Measurements from ENCODE around the gene ABCB1.

The ABCB1 gene

GRCh38 chr7:87499494-87499893 is 101.2 kb downstream of the ABCB1 start:
- H3K27ac ChIP-seq (ENCODE audit: low read length) = no peak overlapping the region
- DNase-seq (no peak), ATAC-seq (ENCODE audit: insufficient read depth, low read depth) (no peak)
- H3K4me2 ChIP-seq (ENCODE audit: insufficient read depth, low read length) = no peak overlapping the region
- TF ChIP-seq, protein P1, sequence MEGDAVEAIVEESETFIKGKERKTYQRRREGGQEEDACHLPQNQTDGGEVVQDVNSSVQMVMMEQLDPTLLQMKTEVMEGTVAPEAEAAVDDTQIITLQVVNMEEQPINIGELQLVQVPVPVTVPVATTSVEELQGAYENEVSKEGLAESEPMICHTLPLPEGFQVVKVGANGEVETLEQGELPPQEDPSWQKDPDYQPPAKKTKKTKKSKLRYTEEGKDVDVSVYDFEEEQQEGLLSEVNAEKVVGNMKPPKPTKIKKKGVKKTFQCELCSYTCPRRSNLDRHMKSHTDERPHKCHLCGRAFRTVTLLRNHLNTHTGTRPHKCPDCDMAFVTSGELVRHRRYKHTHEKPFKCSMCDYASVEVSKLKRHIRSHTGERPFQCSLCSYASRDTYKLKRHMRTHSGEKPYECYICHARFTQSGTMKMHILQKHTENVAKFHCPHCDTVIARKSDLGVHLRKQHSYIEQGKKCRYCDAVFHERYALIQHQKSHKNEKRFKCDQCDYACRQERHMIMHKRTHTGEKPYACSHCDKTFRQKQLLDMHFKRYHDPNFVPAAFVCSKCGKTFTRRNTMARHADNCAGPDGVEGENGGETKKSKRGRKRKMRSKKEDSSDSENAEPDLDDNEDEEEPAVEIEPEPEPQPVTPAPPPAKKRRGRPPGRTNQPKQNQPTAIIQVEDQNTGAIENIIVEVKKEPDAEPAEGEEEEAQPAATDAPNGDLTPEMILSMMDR (IDR thresholded peaks at IDR 0.05; ENCODE audit: borderline replicate concordance, extremely low read depth, low read length, poor library complexity, severe bottlenecking) = no peak
- TF ChIP-seq EZH2 (IDR thresholded peaks at IDR 0.05; ENCODE audit: borderline replicate concordance, low read depth, low read length, severe bottlenecking) = no peak
- no peaks in the 10 kb centered on the region for H3K4me1 ChIP-seq (ENCODE audit: insufficient read depth, low read length)
- H2AFZ ChIP-seq (ENCODE audit: low read depth, low read length) = no peak overlapping the region
- no peaks in the 10 kb centered on the region for H3K36me3 ChIP-seq (ENCODE audit: insufficient read depth, low read length)
- H3K9me3 ChIP-seq (ENCODE audit: insufficient read depth, low read length, severe bottlenecking) = no peaks in the 10 kb centered on the region
- no peaks in the 10 kb centered on the region for H4K20me1 ChIP-seq (ENCODE audit: insufficient read depth, low read length)
- H3K9ac ChIP-seq (ENCODE audit: low read depth, low read length) = no peak overlapping the region
- H3K27me3 ChIP-seq (ENCODE audit: insufficient read depth, low read length, poor library complexity) = no peaks in the 10 kb centered on the region
- no peak overlapping the region for H3K4me3 ChIP-seq (ENCODE audit: low read depth in 1 of 2, low read length in 2 of 2)
- H3K79me2 ChIP-seq (ENCODE audit: insufficient read depth, low read length) = no peaks in the 10 kb centered on the region

DNA sequence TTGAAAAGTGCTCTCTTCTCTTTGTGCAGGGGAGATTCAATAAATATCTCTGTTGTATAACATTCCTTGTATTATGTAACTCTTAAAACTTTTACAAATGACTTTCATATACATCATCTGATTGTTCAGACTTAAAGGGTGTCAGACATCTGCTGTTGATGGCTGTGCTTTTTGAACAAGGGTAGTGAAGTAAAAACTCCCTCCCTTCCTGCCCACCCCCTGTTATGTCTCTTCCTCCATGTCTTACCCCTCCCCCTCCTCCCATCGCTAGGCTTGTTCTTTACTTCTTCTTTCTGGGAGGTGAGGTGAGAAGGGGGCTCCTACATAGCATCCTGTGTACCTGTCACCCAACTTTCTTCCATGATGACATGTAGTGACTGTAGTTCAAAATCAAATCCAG is 101.8 kb downstream of the ABCB1 start:
- TF ChIP-seq, protein P1 (IDR thresholded peaks at IDR 0.05; ENCODE audit: borderline replicate concordance, extremely low read depth, low read length, poor library complexity, severe bottlenecking) = no peak
- TF ChIP-seq EZH2 (IDR thresholded peaks at IDR 0.05; ENCODE audit: borderline replicate concordance, low read depth, low read length, severe bottlenecking) = no peak
- H3K4me1 ChIP-seq (ENCODE audit: insufficient read depth, low read length) = no peaks in the 10 kb centered on the region
- H3K4me2 ChIP-seq (ENCODE audit: insufficient read depth, low read length) = no peak overlapping the region
- H4K20me1 ChIP-seq (ENCODE audit: insufficient read depth, low read length) = no peaks in the 10 kb centered on the region
- H3K9ac ChIP-seq (ENCODE audit: low read depth, low read length) = no peak overlapping the region
- H3K9me3 ChIP-seq (ENCODE audit: insufficient read depth, low read length, severe bottlenecking) = no peaks in the 10 kb centered on the region
- H3K27ac ChIP-seq (ENCODE audit: low read length) = no peak overlapping the region
- no peaks in the 10 kb centered on the region for H3K79me2 ChIP-seq (ENCODE audit: insufficient read depth, low read length)
- no peaks in the 10 kb centered on the region for H3K36me3 ChIP-seq (ENCODE audit: insufficient read depth, low read length)
- H2AFZ ChIP-seq (ENCODE audit: low read depth, low read length) = no peak overlapping the region
- H3K27me3 ChIP-seq (ENCODE audit: insufficient read depth, low read length, poor library complexity) = no peaks in the 10 kb centered on the region
- DNase-seq = no peak
- no peak overlapping the region for H3K4me3 ChIP-seq (ENCODE audit: low read depth in 1 of 2, low read length in 2 of 2)
- ATAC-seq (ENCODE audit: insufficient read depth, low read depth) = no peak

DNA sequence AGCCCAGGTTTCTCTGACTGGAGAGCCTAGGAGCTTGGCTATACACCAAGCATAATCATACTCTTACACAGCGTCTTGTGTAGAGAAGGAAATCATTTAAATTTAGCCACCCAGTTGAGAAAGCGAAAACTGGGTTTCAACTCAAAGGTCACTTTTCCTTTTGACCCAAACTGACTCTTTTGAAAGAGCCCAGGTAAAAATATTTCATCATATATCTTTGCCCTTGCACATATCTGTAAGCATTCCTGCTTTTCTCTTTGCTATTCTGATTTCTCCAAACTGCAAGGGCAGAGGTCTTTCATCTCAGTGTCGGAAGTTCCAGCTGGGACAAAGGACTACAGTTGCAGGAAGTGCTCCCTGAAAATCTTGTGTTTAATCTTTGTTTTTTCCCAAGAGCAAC is 103.2 kb downstream of the ABCB1 start:
- no peak for DNase-seq
- no peak for ATAC-seq (ENCODE audit: insufficient read depth, low read depth)
- Histone ChIP-seq H4K20me1 (ENCODE audit: insufficient read depth, low read length) (no peaks in the 10 kb centered on the region), H3K4me2 (ENCODE audit: insufficient read depth, low read length) (no peak overlapping the region), H3K36me3 (ENCODE audit: insufficient read depth, low read length) (no peaks in the 10 kb centered on the region), H3K27ac (ENCODE audit: low read length) (no peak overlapping the region), H3K4me3 (ENCODE audit: low read depth in 1 of 2, low read length in 2 of 2) (no peak overlapping the region), H3K4me1 (ENCODE audit: insufficient read depth, low read length) (no peaks in the 10 kb centered on the region), H3K27me3 (ENCODE audit: insufficient read depth, low read length, poor library complexity) (no peaks in the 10 kb centered on the region), H3K9me3 (ENCODE audit: insufficient read depth, low read length, severe bottlenecking) (no peaks in the 10 kb centered on the region), H2AFZ (ENCODE audit: low read depth, low read length) (no peak overlapping the region), H3K9ac (ENCODE audit: low read depth, low read length) (no peak overlapping the region), H3K79me2 (ENCODE audit: insufficient read depth, low read length) (no peaks in the 10 kb centered on the region)
- TF ChIP-seq EZH2 (IDR thresholded peaks at IDR 0.05; ENCODE audit: borderline replicate concordance, low read depth, low read length, severe bottlenecking) = no peak

- Histone ChIP-seq H3K4me3 (ENCODE audit: low read depth in 1 of 2, low read length in 2 of 2) (no peak overlapping the region), H3K27ac (ENCODE audit: low read length) (no peak overlapping the region), H3K9ac (ENCODE audit: low read depth, low read length) (no peak overlapping the region), H3K79me2 (ENCODE audit: insufficient read depth, low read length) (no peaks in the 10 kb centered on the region), H3K4me2 (ENCODE audit: insufficient read depth, low read length) (no peak overlapping the region), H3K9me3 (ENCODE audit: insufficient read depth, low read length, severe bottlenecking) (no peaks in the 10 kb centered on the region), H2AFZ (ENCODE audit: low read depth, low read length) (no peak overlapping the region), H4K20me1 (ENCODE audit: insufficient read depth, low read length) (no peaks in the 10 kb centered on the region), H3K4me1 (ENCODE audit: insufficient read depth, low read length) (no peaks in the 10 kb centered on the region), H3K36me3 (ENCODE audit: insufficient read depth, low read length) (no peaks in the 10 kb centered on the region), H3K27me3 (ENCODE audit: insufficient read depth, low read length, poor library complexity) (no peaks in the 10 kb centered on the region)
- TF ChIP-seq, protein P1 (IDR thresholded peaks at IDR 0.05; ENCODE audit: borderline replicate concordance, extremely low read depth, low read length, poor library complexity, severe bottlenecking) = no peak
- TF ChIP-seq EZH2 (IDR thresholded peaks at IDR 0.05; ENCODE audit: borderline replicate concordance, low read depth, low read length, severe bottlenecking) = no peak
- ATAC-seq (ENCODE audit: insufficient read depth, low read depth) = no peak
- no peak for DNase-seq
These were observed 105.3 kb downstream of the ABCB1 start for GRCh38 chr7:87495366-87495765.

Data from DND-41 (cell line).